Endometrial microvascular endothelial cells (primary cell): ENCODE results near the gene NKX1-1. TPM values are rescaled to one million over a fixed set of nuclear protein-coding genes. Genes with fewer than 3 reads are reported as not detected.

Source experiments
- in situ Hi-C: cut with HindIII; loops from 2 replicates; pipeline ENCODE4 v1.10.0; 2017; ENCODE audit warnings: low sequenced_read_pairs, low pct_unique_long_range_greater_than_20kb; ENCODE audit errors: inconsistent ontology term
- total RNA-seq: library from RNA; depleted of rRNA; stranded (reverse); fragments of >200 nt; gene quantifications from one replicate; pipeline ENCODE4 v1.2.3, GENCODE V29; 2015; ENCODE audit errors: inconsistent ontology term

Gene NKX1-1
- total RNA-seq, 1 donor from 2014 or later: not detected

- in situ Hi-C loops: no loop called here
Measured at GRCh38 chr4:1354136-1354982, 51.9 kb downstream of the NKX1-1 start.

DNA sequence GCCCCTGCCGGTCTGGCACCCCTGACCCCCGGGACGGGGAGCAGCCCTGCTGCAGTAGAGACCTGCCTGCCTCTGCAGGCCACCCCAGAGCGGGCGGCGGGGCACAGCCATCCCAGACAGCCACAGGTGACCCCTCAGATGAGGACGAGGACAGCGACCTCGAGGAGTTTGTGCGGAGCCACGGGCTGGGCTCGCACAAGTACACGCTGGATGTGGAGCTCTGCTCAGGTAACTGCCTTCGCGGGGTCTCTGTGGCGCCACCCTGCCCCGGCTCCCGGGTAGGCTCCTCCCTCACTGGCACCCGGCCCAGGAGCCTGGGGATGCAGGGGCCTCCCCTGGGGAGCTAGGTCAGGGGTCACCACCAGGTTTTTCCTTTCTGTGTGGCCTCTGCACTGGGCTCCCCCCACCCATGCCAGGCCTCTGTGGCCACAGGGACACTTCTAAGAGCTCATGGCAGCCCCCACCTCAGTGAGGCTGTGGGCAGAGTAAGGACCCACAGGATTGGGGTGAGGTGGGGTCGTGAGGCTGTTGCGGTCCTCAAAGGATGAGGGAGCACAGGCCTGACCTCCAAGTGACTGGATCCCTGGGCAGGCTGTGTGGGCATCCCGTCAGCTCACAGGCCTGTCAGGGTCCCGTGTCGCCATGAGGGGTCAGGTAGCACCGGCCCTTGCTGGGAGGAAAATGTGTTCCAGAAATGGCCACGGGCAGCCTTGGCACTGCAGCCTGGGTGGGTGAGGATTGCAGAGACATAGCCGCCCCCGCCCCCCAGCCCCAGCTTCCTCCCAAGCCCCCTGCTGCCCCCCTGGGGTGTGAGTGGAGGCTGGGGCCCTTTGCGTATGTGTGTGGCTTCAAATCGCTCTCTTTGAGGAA lies 52.8 kb downstream of the NKX1-1 start:
- in situ Hi-C loops: no loop called here

Other genes starting within 250 kb of the NKX1-1 start
- 3.3 TPM for gene SPON2, start 233.9 kb downstream of the NKX1-1 start, total RNA-seq
- 237 TPM for gene CTBP1, start 157.3 kb downstream of the NKX1-1 start, total RNA-seq
- 61.2 TPM for gene MAEA, start 116.6 kb downstream of the NKX1-1 start, total RNA-seq
- gene UVSSA, start 59.2 kb downstream of the NKX1-1 start, total RNA-seq: 7.4 TPM